ENCODE results near the gene MPPED1.

DNA sequence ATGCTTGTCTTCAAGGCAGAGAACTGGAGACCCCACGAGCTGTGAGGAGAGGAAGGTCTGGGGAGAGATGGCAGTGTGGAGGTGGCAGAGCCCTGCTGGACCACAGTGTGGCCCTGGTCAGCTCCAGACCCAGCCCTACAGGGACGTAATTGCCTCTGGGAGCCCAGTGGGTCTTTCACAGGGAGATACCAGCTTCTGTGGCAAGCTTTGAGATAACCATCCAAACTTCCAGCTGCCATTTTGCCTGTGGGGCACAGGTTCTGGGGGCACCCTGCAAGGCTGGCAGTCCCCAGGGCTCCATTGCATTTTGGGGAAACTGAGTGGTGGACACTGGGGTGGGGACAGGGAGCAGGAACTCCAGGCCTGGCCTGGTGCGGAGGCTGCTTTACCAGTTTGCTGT is 10.2 kb upstream of the MPPED1 start:
- TF ChIP-seq, protein P1, sequence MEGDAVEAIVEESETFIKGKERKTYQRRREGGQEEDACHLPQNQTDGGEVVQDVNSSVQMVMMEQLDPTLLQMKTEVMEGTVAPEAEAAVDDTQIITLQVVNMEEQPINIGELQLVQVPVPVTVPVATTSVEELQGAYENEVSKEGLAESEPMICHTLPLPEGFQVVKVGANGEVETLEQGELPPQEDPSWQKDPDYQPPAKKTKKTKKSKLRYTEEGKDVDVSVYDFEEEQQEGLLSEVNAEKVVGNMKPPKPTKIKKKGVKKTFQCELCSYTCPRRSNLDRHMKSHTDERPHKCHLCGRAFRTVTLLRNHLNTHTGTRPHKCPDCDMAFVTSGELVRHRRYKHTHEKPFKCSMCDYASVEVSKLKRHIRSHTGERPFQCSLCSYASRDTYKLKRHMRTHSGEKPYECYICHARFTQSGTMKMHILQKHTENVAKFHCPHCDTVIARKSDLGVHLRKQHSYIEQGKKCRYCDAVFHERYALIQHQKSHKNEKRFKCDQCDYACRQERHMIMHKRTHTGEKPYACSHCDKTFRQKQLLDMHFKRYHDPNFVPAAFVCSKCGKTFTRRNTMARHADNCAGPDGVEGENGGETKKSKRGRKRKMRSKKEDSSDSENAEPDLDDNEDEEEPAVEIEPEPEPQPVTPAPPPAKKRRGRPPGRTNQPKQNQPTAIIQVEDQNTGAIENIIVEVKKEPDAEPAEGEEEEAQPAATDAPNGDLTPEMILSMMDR (conservative IDR thresholded peaks at IDR 0.05 in 1 of 2, IDR thresholded peaks at IDR 0.05 in 1 of 2; ENCODE audit: extremely low read depth in 1 of 2, insufficient read depth in 1 of 2, low read depth in 1 of 2, low read length in 2 of 2) = no peak
- TF ChIP-seq EZH2 (IDR thresholded peaks at IDR 0.05; ENCODE audit: borderline replicate concordance, low read length) = no peak

All from mammary epithelial cell (primary cell).